Measurements from ENCODE around the gene NKX2-4. TPM values are rescaled to one million over a fixed set of nuclear protein-coding genes. Genes with fewer than 3 reads are reported as not detected.

The NKX2-4 gene
- total and polyA plus RNA-seq, 2 of the 4 experiments (the other 2 are of a cell fraction), result not detected

- Histone ChIP-seq H3K4me3 (ENCODE audit: insufficient read depth, low read depth, low read length) (no peak overlapping the region), H3K56ac (ENCODE audit: extremely low read depth, insufficient read depth, low read length) (no peak overlapping the region), H3K18ac (ENCODE audit: low read depth, low read length) (no peak overlapping the region), H3K36me3 (ENCODE audit: control insufficient read depth, insufficient read depth, low read length) (no peaks in the 10 kb centered on the region), H3K27ac (ENCODE audit: insufficient read depth, low read length) (no peak overlapping the region), H2AK9ac (replicated peaks; ENCODE audit: low read depth, low read length, poor library complexity) (no peak overlapping the region), H2AFZ (replicated peaks; ENCODE audit: low read length, poor library complexity) (no peak overlapping the region), H3K23ac (ENCODE audit: low read depth, low read length) (no peak overlapping the region), H3K4me2 (ENCODE audit: low read depth, low read length) (no peak overlapping the region), H4K8ac (ENCODE audit: low read depth in 2 of 2, low read length in 2 of 2) (no peak overlapping the region), H3K9ac (ENCODE audit: low read depth, low read length) (no peak overlapping the region), H3K9me3 (ENCODE audit: control insufficient read depth, insufficient read depth, low read length) (no peaks in the 10 kb centered on the region), H2BK5ac (ENCODE audit: low read depth, low read length, poor library complexity, severe bottlenecking) (no peak overlapping the region), H2BK120ac (ENCODE audit: low read depth, low read length) (no peak overlapping the region), H3K9me1 (ENCODE audit: insufficient read depth, low read length) (no peaks in the 10 kb centered on the region), H4K20me1 (ENCODE audit: insufficient read depth, low read length) (no peaks in the 10 kb centered on the region), H4K91ac (ENCODE audit: insufficient read depth, low read depth, low read length) (no peak overlapping the region), H3K4me1 (ENCODE audit: control insufficient read depth, insufficient read depth, low read length) (no peaks in the 10 kb centered on the region), H2BK20ac (ENCODE audit: low read depth, low read length) (no peak overlapping the region), H4K5ac (ENCODE audit: low read depth, low read length) (no peak overlapping the region), H2BK15ac (ENCODE audit: low read depth, low read length) (no peak overlapping the region), H3K27me3 (ENCODE audit: control insufficient read depth, insufficient read depth, low read length) (peaks cover under 1% of the 10 kb centered on the region), H3K79me1 (ENCODE audit: low read depth in 1 of 2, low read length in 2 of 2) (no peaks in the 10 kb centered on the region), H3K14ac (replicated peaks; ENCODE audit: low read depth, low read length) (no peak overlapping the region), H3K4ac (ENCODE audit: low read depth, low read length) (no peak overlapping the region; the same call in 1 of the 2 replicates), H2AK5ac (ENCODE audit: low read depth, low read length) (no peak overlapping the region; the same call in 1 of the 2 replicates)
- no peak for DNase-seq
- ChIA-PET CTCF (interaction anchor here (0.6 kb wide), 1 partner anchor 1656 kb away, joined by 5 read pairs; no protein-coding TSS in a partner anchor), POLR2A (ENCODE audit: unreplicated experiment) (no interaction called here)
- intact Hi-C loops (cut with micrococcal nuclease), result no loop called here
- WGBS, 2 experiments (ENCODE audit: extremely low coverage in 2 of 2, insufficient read length in 1 of 2), result no CpG with 5 or more reads among the region's 3 CpGs
- dilution Hi-C loops (cut with HindIII; ENCODE audit: low sequenced_read_pairs, unreplicated experiment), result no loop called here
- in situ Hi-C loops (cut with MboI; ENCODE audit: low sequenced_read_pairs), result no loop called here
- ATAC-seq (ENCODE audit: low read depth), result no peak
- BruUV-seq (replicated peaks), result no TSS peak
- TF ChIP-seq RFX5 (IDR thresholded peaks at IDR 0.05; ENCODE audit: low read depth, low read length), result no peak
- TF ChIP-seq CTCF (conservative IDR thresholded peaks at IDR 0.05; ENCODE audit: low read depth, low read length), result no peak
- no peak for TF ChIP-seq CEBPB (IDR thresholded peaks at IDR 0.05; ENCODE audit: low read depth, low read length)
- TF ChIP-seq RCOR1 (IDR thresholded peaks at IDR 0.05; ENCODE audit: insufficient replicate concordance, low read length), result no peak
- no peak for TF ChIP-seq SMC3 (IDR thresholded peaks at IDR 0.05; ENCODE audit: low read depth, low read length)
- no peak for TF ChIP-seq RAD21 (IDR thresholded peaks at IDR 0.05; ENCODE audit: low read length)
- TF ChIP-seq USF2 (IDR thresholded peaks at IDR 0.05; ENCODE audit: low read depth, low read length), result no peak
- TF ChIP-seq MAZ (IDR thresholded peaks at IDR 0.05; ENCODE audit: borderline replicate concordance, low read depth, low read length), result no peak
Observed at GRCh38 chr20:21435576-21435975, 38.2 kb upstream of the NKX2-4 start.

All from IMR-90 (cell line).